PC-9 (cell line): Measurements from ENCODE around the gene NRXN2. TPM values are rescaled to one million over a fixed set of nuclear protein-coding genes. Genes with fewer than 3 reads are reported as not detected.

Source experiments
- BruUV-seq: library from RNA; stranded (reverse); fragments of 400-500 nt; replicated peaks from 2 replicates; lab custom pipeline; 2021; lab: Mats Ljungman, UMichigan
- CTCF ChIA-PET: fragments of 300-600 bp; sonication (Branson Sonifier 250); formaldehyde crosslinking; loops from one replicate; lab custom pipeline; 2022; ENCODE audit warnings: antibody characterized with exemption; lab: Charles Lee
- POLR2A ChIA-PET: fragments of 300-600 bp; sonication (Branson Sonifier 250); formaldehyde crosslinking; loops from one replicate; lab custom pipeline; 2022; ENCODE audit warnings: antibody characterized with exemption; ENCODE audit not compliant: unreplicated experiment; lab: Charles Lee
- DNase-seq, 2 experiments: peaks; one replicate each; pipeline versions ENCODE4 v3.0.0 to v3.0.0-alpha.2; 2015 to 2022; ENCODE audit warnings: mixed read lengths in 1 of 2
- H2AFZ ChIP-seq: fragments of 200-600 bp; sonication (generic); 2 replicates; pipeline ENCODE4 v1.8.1; 2017; ENCODE audit warnings: antibody characterized with exemption
- H3F3A ChIP-seq: fragments of 200-600 bp; sonication (generic); 2 replicates; pipeline ENCODE4 v1.8.1; 2017; ENCODE audit warnings: antibody characterized with exemption, mild to moderate bottlenecking, low read depth; ENCODE audit not compliant: insufficient read depth
- H3K27ac ChIP-seq: fragments of 200-600 bp; sonication (generic); 2 replicates; pipeline ENCODE4 v1.6.1; 2016; ENCODE audit warnings: mixed run types
- H3K27me3 ChIP-seq: fragments of 200-600 bp; sonication (generic); 2 replicates; pipeline ENCODE4 v1.6.1; 2016; ENCODE audit warnings: low read depth, mixed run types; ENCODE audit not compliant: insufficient read depth
- H3K36me3 ChIP-seq: fragments of 200-600 bp; sonication (generic); 2 replicates; pipeline ENCODE4 v1.6.1; 2016; ENCODE audit warnings: low read depth, mixed run types
- H3K4me1 ChIP-seq: fragments of 200-600 bp; sonication (generic); replicated peaks from 2 replicates; pipeline ENCODE4 v1.6.1; 2016; ENCODE audit warnings: mixed run types; ENCODE audit not compliant: insufficient read depth
- H3K4me2 ChIP-seq: fragments of 200-600 bp; sonication (generic); 2 replicates; pipeline ENCODE4 v1.6.1; 2017; ENCODE audit warnings: mixed run types
- H3K4me3 ChIP-seq: fragments of 200-600 bp; sonication (generic); 2 replicates; pipeline ENCODE4 v1.6.1; 2016; ENCODE audit warnings: mixed run types
- H3K79me2 ChIP-seq: fragments of 200-600 bp; sonication (generic); 2 replicates; pipeline ENCODE4 v1.6.1; 2017; ENCODE audit warnings: low read depth, mixed run types
- H3K9me2 ChIP-seq: fragments of 200-600 bp; sonication (generic); 2 replicates; pipeline ENCODE4 v1.8.1; 2017; ENCODE audit warnings: mild to moderate bottlenecking; ENCODE audit not compliant: insufficient read depth
- H3K9me3 ChIP-seq: fragments of 200-600 bp; sonication (generic); 2 replicates; pipeline ENCODE4 v1.8.1; 2016; ENCODE audit warnings: low read depth; ENCODE audit not compliant: insufficient read depth
- H4K20me1 ChIP-seq: fragments of 200-600 bp; sonication (generic); 2 replicates; pipeline ENCODE4 v1.8.1; 2017; ENCODE audit not compliant: insufficient read depth
- EZH2 ChIP-seq: fragments of 200-600 bp; sonication (generic); IDR thresholded peaks from 2 replicates; pipeline ENCODE4 v1.8.0; 2017; ENCODE audit warnings: antibody characterized with exemption, low read depth
- intact Hi-C: fragments of 100-400 bp; cut with micrococcal nuclease; formaldehyde crosslinking; loops from one replicate; pipeline ENCODE4 v1.10.0; 2022; ENCODE audit not compliant: unreplicated experiment
- total RNA-seq: library from RNA; stranded (reverse); gene quantifications from 2 replicates; pipeline ENCODE4 v1.2.3, GENCODE V29; 2021
- TF ChIP-seq, protein P1 (sequence below): fragments of 200-600 bp; sonication (generic); conservative IDR thresholded peaks from 2 replicates; pipeline ENCODE4 v1.6.1; 2017; ENCODE audit warnings: mixed run types, antibody characterized with exemption, mild to moderate bottlenecking, moderate library complexity

NRXN2 gene
- total RNA-seq, 1 experiment from 2014 or later, result not detected

DNA sequence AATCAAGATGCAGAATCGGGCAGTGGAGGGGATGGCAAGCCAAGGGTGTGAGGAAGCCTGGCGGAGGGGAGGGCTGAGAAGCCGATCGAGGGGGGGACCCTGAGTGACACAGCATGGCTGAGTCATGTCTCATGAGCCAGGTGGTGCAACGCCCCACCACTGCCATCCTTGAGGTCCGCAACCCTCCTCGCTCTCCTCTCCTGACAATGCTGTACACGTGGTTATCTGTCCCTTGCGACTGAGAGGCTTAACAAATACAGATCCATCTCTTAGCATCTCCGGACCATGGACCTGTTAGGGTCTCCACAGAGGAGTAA, 117.8 kb downstream of the NRXN2 start:
- intact Hi-C loops, result no loop called here
- H3K4me3 ChIP-seq, result no peak overlapping the region
- H3K9me2 ChIP-seq, result no peaks in the 10 kb centered on the region
- no peak overlapping the region for H3K27ac ChIP-seq
- H3K4me2 ChIP-seq, result no peak overlapping the region
- H3K9me3 ChIP-seq, result no peaks in the 10 kb centered on the region
- no peaks in the 10 kb centered on the region for H3K79me2 ChIP-seq
- no peaks in the 10 kb centered on the region for H3F3A ChIP-seq
- TF ChIP-seq, protein P1, sequence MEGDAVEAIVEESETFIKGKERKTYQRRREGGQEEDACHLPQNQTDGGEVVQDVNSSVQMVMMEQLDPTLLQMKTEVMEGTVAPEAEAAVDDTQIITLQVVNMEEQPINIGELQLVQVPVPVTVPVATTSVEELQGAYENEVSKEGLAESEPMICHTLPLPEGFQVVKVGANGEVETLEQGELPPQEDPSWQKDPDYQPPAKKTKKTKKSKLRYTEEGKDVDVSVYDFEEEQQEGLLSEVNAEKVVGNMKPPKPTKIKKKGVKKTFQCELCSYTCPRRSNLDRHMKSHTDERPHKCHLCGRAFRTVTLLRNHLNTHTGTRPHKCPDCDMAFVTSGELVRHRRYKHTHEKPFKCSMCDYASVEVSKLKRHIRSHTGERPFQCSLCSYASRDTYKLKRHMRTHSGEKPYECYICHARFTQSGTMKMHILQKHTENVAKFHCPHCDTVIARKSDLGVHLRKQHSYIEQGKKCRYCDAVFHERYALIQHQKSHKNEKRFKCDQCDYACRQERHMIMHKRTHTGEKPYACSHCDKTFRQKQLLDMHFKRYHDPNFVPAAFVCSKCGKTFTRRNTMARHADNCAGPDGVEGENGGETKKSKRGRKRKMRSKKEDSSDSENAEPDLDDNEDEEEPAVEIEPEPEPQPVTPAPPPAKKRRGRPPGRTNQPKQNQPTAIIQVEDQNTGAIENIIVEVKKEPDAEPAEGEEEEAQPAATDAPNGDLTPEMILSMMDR, result no peak
- TF ChIP-seq EZH2, result no peak
- ChIA-PET POLR2A (no interaction called here), CTCF (no interaction called here)
- no TSS peak for BruUV-seq
- peaks cover 73% of the 10 kb centered on the region for H3K27me3 ChIP-seq
- no peak for DNase-seq
- H4K20me1 ChIP-seq, result no peaks in the 10 kb centered on the region; the same call in 1 of the 2 replicates
- no peaks in the 10 kb centered on the region for H3K4me1 ChIP-seq
- H2AFZ ChIP-seq, result no peak overlapping the region
- no peaks in the 10 kb centered on the region for H3K36me3 ChIP-seq

DNA sequence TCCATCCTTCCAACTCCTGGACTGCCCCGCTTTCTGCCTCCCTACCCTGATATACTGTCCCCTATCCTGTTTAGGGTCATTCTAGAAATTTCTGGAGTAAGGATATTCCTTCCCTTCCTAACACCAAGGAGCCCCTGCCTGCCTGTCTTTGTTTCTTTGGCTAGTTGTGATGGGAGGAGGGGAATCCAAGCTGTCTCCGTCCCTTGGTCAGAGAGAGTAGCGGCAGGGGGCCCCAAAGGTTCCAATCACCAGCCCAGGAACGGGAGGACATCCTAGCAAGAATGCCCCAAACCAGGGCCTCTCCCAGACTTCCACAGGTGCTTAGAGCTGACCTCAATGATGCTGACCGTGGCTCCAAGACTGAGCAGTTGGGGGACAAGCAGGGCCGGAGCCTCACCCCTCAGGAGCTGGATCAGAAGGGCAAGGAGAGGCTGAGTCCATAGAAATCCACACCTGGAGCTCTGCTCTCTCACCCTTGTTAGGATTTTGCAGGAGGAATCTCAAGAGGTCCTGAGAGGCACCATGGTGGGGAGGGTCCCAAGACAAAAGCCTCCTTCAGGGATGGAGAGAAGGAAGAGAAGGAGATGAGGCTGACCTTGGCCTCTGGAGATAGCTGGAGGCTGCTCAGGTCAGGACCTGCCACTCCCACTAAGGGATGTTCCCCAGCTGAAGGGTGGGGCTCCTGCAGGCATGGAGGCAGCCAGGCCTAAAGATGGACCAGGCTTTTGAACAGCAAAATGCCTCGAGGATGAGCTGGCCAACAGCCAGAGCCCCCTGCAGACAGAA, 118.3 kb downstream of the NRXN2 start:
- ChIA-PET CTCF (no interaction called here), POLR2A (no interaction called here)
- TF ChIP-seq, protein P1, result no peak
- no peak for TF ChIP-seq EZH2
- intact Hi-C loops, result no loop called here
- Histone ChIP-seq H3K27me3 (peaks cover 77% of the 10 kb centered on the region), H3K4me2 (no peak overlapping the region), H3K27ac (no peak overlapping the region), H3K79me2 (no peaks in the 10 kb centered on the region), H3K4me1 (no peaks in the 10 kb centered on the region), H2AFZ (no peak overlapping the region), H3K36me3 (no peaks in the 10 kb centered on the region), H3K4me3 (no peak overlapping the region), H4K20me1 (no peaks in the 10 kb centered on the region; the same call in 1 of the 2 replicates), H3K9me3 (no peaks in the 10 kb centered on the region), H3F3A (no peaks in the 10 kb centered on the region), H3K9me2 (no peaks in the 10 kb centered on the region)
- BruUV-seq, result no TSS peak
- DNase-seq, result no peak

DNA sequence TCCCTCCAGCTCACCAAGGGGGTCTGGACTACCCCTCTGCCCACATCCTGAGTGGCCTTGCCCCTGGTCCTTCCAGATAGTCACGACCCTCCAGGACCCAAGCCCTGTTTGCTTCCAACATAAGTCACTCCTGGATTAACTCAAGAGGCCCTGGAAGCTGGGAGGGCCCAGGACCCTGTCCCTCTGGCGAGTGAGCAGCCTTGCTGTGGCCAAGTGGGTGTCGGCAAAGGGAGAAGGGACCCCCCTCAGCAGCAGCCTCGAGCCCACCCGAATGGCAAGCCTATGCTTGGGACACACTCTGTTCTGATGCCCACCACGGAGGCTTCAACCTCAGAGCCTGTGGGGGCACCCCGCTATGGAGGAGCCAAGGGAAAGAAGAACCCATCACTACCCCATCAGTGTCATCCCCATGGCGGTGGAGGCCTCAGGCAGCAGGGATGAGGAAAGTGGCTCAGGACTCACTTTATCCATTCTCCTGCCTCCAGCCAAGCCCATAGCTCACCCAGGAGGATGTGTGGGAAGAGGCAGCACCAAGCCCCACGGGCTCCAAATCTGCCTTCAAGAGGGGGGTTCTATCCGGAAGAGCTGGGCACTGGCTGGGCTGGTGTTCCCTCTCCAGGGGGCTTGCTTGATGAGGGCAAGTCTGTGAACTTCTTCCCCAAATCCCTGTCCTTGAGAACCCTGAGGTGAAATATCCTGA, 119.4 kb downstream of the NRXN2 start:
- Histone ChIP-seq H3K27ac (no peak overlapping the region), H3K27me3 (peaks cover 74% of the 10 kb centered on the region), H3F3A (no peaks in the 10 kb centered on the region), H3K36me3 (no peaks in the 10 kb centered on the region), H3K9me3 (no peaks in the 10 kb centered on the region), H3K79me2 (no peaks in the 10 kb centered on the region), H3K4me3 (no peak overlapping the region), H3K4me1 (no peaks in the 10 kb centered on the region), H2AFZ (no peak overlapping the region), H4K20me1 (no peaks in the 10 kb centered on the region; the same call in 1 of the 2 replicates), H3K4me2 (no peak overlapping the region), H3K9me2 (no peaks in the 10 kb centered on the region)
- DNase-seq, result no peak
- TF ChIP-seq EZH2, result no peak
- TF ChIP-seq, protein P1, result no peak
- intact Hi-C loops, result no loop called here
- BruUV-seq, result no TSS peak
- POLR2A ChIA-PET, result no interaction called here
- CTCF ChIA-PET, result interaction anchor here (0.6 kb wide), 1 partner anchor 117 kb away, joined by 3 read pairs; no protein-coding TSS in a partner anchor
